HL-60 (cell line): Measurements from ENCODE around the gene RAD51.
A peak's percentile ranks its signal among the peaks of the same experiment; 100 is the strongest.

ENCODE experiments used
- DNase-seq, 2 experiments: peaks; one replicate each; pipeline ENCODE4 v3.0.0-alpha.2; 2010 to 2020; ENCODE audit warnings: low read depth in 1 of 2, low spot score in 1 of 2
- H3K27ac ChIP-seq: fragments of 250-450 bp; sonication (Bioruptor Pico); replicated peaks from 2 replicates; pipeline ENCODE4 v1.5.1; 2020; ENCODE audit warnings: mild to moderate bottlenecking, moderate library complexity
- H3K27me3 ChIP-seq: fragments of 250-450 bp; sonication (Bioruptor Pico); 2 replicates; pipeline ENCODE4 v1.5.1; 2021; ENCODE audit warnings: mild to moderate bottlenecking, moderate library complexity; ENCODE audit not compliant: insufficient read depth, poor library complexity, severe bottlenecking
- H3K4me3 ChIP-seq: replicated peaks from 2 replicates; pipeline ENCODE4 v1.5.1; 2011; ENCODE audit warnings: mild to moderate bottlenecking, control low read depth, low read length; ENCODE audit not compliant: insufficient read depth
- CTCF ChIP-seq: IDR thresholded peaks from one replicate; pipeline ENCODE4 v1.5.1; 2011; ENCODE audit warnings: low read length, control low read depth, inconsistent platforms; ENCODE audit not compliant: insufficient read depth
- POLR2AphosphoS5 ChIP-seq: IDR thresholded peaks from 2 replicates; pipeline ENCODE4 v1.6.1; 2012; ENCODE audit warnings: low read depth
- REST ChIP-seq: IDR thresholded peaks from 2 replicates; pipeline ENCODE4 v1.6.1; 2012; ENCODE audit warnings: low read depth; ENCODE audit not compliant: insufficient replicate concordance
- SPI1 ChIP-seq: IDR thresholded peaks from 2 replicates; pipeline ENCODE4 v1.6.1; 2012; ENCODE audit warnings: low read depth, mild to moderate bottlenecking, borderline replicate concordance

RAD51 gene

DNA sequence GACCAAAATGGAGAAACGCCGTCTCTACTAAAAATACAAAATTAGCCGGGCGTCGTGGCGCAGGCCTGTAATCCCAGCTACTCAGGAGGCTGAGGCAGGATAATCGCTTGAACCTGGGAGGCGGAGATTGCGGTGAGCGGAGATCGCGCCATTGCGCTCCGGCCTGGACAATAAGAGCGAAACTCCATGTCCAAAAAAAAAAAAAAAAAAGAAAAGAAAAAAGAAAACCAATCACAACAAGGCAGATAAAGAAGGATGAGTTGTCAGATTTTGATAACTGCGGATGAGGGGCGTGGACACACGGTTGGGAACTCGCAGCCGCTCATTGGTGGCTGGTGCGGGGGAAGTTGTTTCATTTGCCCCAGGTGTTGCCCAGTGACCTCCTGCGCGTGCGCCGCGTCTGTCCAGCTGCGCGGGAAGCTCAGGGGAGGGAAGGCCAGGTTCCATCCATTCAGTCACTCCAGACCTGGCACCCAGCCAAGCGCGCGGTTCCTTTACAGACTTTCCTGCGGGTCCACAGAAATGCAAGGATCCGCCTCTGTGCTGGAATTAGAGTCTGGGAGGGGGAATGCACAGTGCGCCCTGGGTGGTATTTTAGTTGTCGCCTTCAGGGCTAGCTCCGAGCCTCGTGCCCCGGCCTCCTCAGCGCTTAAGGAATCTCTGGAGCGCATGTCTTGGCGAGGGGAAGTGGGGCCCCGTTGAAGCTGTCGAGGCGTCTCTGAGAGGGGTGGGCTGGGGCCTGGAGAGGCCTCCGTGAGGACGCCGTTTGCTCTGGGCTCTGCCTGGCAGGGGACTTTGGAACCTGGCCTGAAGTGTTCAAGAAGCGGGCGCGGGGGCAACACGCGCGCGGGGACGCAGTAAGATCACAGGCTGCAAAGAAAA is 68.2 kb downstream of the RAD51 start:
- Histone ChIP-seq H3K4me3 (peak overlapping the region; percentile 89), H3K27me3 (no peaks in the 10 kb centered on the region), H3K27ac (peak overlapping the region; percentile 89)
- TF ChIP-seq SPI1 (peak; percentile 58; the same call in 1 of the 2 replicates), CTCF (no peak)
- DNase-seq: peak; percentile 45 to 46

GRCh38 chr15:40763801-40764628 is 69.0 kb downstream of the RAD51 start, which contains the start of gene GCHFR:
GCHFR (plus strand) TSS chr15:40764068; CDS start chr15:40764181, 113 bp downstream.
- peak within 1 kb of the TSS; percentile 89 for H3K4me3 ChIP-seq
- peak within 1 kb of the TSS; percentile 89 for H3K27ac ChIP-seq
- DNase-seq: peak; percentile 74 to 77
- peak; percentile 84 for TF ChIP-seq POLR2AphosphoS5
- no peak for TF ChIP-seq REST
- H3K27me3 ChIP-seq: no peaks in the 10 kb centered on the region

GRCh38 chr15:40764629-40765103 is 69.7 kb downstream of the RAD51 start:
- no peaks in the 10 kb centered on the region for H3K27me3 ChIP-seq
- H3K4me3 ChIP-seq: peak overlapping the region; percentile 89
- H3K27ac ChIP-seq: peak overlapping the region; percentile 89
- DNase-seq: peak in 1 of 2 experiments; percentile 33
- no peak for TF ChIP-seq REST

GRCh38 chr15:40766194-40766815 is 71.3 kb downstream of the RAD51 start:
- no peak overlapping the region for H3K4me3 ChIP-seq
- H3K27me3 ChIP-seq: no peaks in the 10 kb centered on the region
- DNase-seq: no peak
- no peak for TF ChIP-seq REST
- TF ChIP-seq POLR2AphosphoS5: 0 out of 2 replicates have a peak, but pooled peaks have one; percentile 8
- no peak overlapping the region for H3K27ac ChIP-seq
